Kidney epithelial cell (primary cell): ENCODE measurements around the gene FRRS1. TPM values are rescaled to one million over a fixed set of nuclear protein-coding genes. Genes with fewer than 3 reads are reported as not detected.
A peak's percentile ranks its signal among the peaks of the same experiment; 100 is the strongest.

Source experiments
- DNase-seq: peaks from one replicate; pipeline ENCODE4 v3.0.0-alpha.2; 2010; ENCODE audit warnings: low read depth
- H3K27me3 ChIP-seq: 2 replicates; pipeline ENCODE4 v1.6.0; 2011; ENCODE audit warnings: low read length; ENCODE audit not compliant: control insufficient read depth, insufficient read depth
- H3K36me3 ChIP-seq: 2 replicates; pipeline ENCODE4 v1.5.1; 2011; ENCODE audit warnings: low read length; ENCODE audit not compliant: control insufficient read depth, insufficient read depth
- H3K4me3 ChIP-seq: 2 replicates; pipeline ENCODE4 v1.5.1; 2011; ENCODE audit warnings: low read depth, mild to moderate bottlenecking, control low read depth, low read length
- CTCF ChIP-seq: IDR thresholded peaks from 2 replicates; pipeline ENCODE4 v1.5.1; 2011; ENCODE audit warnings: mild to moderate bottlenecking, moderate library complexity, low read length, control low read depth, inconsistent platforms; ENCODE audit not compliant: insufficient read depth, poor library complexity, severe bottlenecking
- total RNA-seq: library from RNA; depleted of rRNA; stranded (reverse); fragments of >200 nt; gene quantifications from 2 replicates; pipeline ENCODE4 v1.2.3, GENCODE V29; 2015

The FRRS1 gene
- total RNA-seq, 1 donor from 2014 or later: 2.7 TPM

GRCh38 chr1:99758073-99758511, 8.3 kb downstream of the FRRS1 start:
- Histone ChIP-seq H3K4me3 (no peak overlapping the region), H3K36me3 (no peaks in the 10 kb centered on the region), H3K27me3 (no peaks in the 10 kb centered on the region)
- no peak for DNase-seq
- no peak for TF ChIP-seq CTCF

GRCh38 chr1:99756598-99756997, 9.8 kb downstream of the FRRS1 start:
- Histone ChIP-seq H3K4me3 (no peak overlapping the region), H3K27me3 (no peaks in the 10 kb centered on the region), H3K36me3 (no peaks in the 10 kb centered on the region)
- peak; percentile 63 for DNase-seq
- TF ChIP-seq CTCF: no peak

- no peak for DNase-seq
- no peak overlapping the region for H3K4me3 ChIP-seq
- no peak for TF ChIP-seq CTCF
- H3K36me3 ChIP-seq: no peaks in the 10 kb centered on the region
- no peaks in the 10 kb centered on the region for H3K27me3 ChIP-seq
Observed at GRCh38 chr1:99755664-99756063, 10.8 kb downstream of the FRRS1 start.

- Histone ChIP-seq H3K36me3 (no peaks in the 10 kb centered on the region), H3K4me3 (no peak overlapping the region), H3K27me3 (no peaks in the 10 kb centered on the region)
- DNase-seq: no peak
- no peak for TF ChIP-seq CTCF
Observed at GRCh38 chr1:99754697-99755096, 11.7 kb downstream of the FRRS1 start.

- no peaks in the 10 kb centered on the region for H3K27me3 ChIP-seq
- TF ChIP-seq CTCF: no peak
Observed at GRCh38 chr1:99754055-99754626, 12.3 kb downstream of the FRRS1 start.

GRCh38 chr1:99751877-99752504, 14.4 kb downstream of the FRRS1 start:
- DNase-seq: no peak
- Histone ChIP-seq H3K36me3 (no peaks in the 10 kb centered on the region), H3K27me3 (no peaks in the 10 kb centered on the region), H3K4me3 (no peak overlapping the region)
- no peak for TF ChIP-seq CTCF

More at GRCh38 chr1:99754055-99754626, 12.3 kb downstream of the FRRS1 start:
- DNase-seq: no peak
- no peaks in the 10 kb centered on the region for H3K36me3 ChIP-seq
- H3K4me3 ChIP-seq: no peak overlapping the region
